SK-N-SH (cell line): ENCODE data around the gene ASTN2. TPM values are rescaled to one million over a fixed set of nuclear protein-coding genes. Genes with fewer than 3 reads are reported as not detected.

ENCODE experiments used
- CTCF ChIA-PET: fragments of 300-600, 350-600 bp; formaldehyde crosslinking; extraction: SDS; loops from one replicate; lab custom pipeline; 2021; lab: Yijun Ruan, JAX
- POLR2A ChIA-PET: fragments of 350-600 bp; sonication (Branson Sonifier 250); formaldehyde crosslinking; extraction: SDS; loops from one replicate; lab custom pipeline; 2020; ENCODE audit warnings: antibody characterized with exemption, inconsistent platforms; lab: Yijun Ruan, JAX
- DNase-seq: peaks from one replicate; pipeline ENCODE4 v3.0.0; 2012
- H2AFZ ChIP-seq: fragments of 200-600 bp; sonication (generic); 2 replicates; pipeline ENCODE4 v1.8.1; 2016; ENCODE audit warnings: antibody characterized with exemption, mild to moderate bottlenecking, low read depth
- H3F3A ChIP-seq: fragments of 200-600 bp; sonication (generic); replicated peaks from 2 replicates; pipeline ENCODE3; 2016; ENCODE audit warnings: antibody characterized with exemption, mild to moderate bottlenecking; ENCODE audit not compliant: insufficient read depth
- H3K27ac ChIP-seq, 2 experiments: fragments of 200-500 bp in 1 of 2; fragments of 200-600 bp in 1 of 2; sonication (Bioruptor generic) in 1 of 2; sonication (generic), shearing (Covaris generic) in 1 of 2; 2 replicates each; pipeline versions ENCODE4 v1.5.1 to v1.6.1; 2014 to 2016; ENCODE audit warnings: low read depth in 2 of 2, inconsistent platforms in 1 of 2, low read length in 1 of 2, mild to moderate bottlenecking in 1 of 2, mixed read lengths in 1 of 2
- H3K27me3 ChIP-seq: fragments of 200-600 bp; sonication (generic), shearing (Covaris generic); 2 replicates; pipeline ENCODE4 v1.6.1; 2016; ENCODE audit warnings: mixed run types; ENCODE audit not compliant: insufficient read depth
- H3K36me3 ChIP-seq, 2 experiments: fragments of 200-500 bp in 1 of 2; fragments of 200-600 bp in 1 of 2; sonication (Bioruptor generic) in 1 of 2; sonication (generic) in 1 of 2; replicated peaks in 1 of 2; 2 replicates each; pipeline versions ENCODE3 to v1.5.1; 2014 to 2016; ENCODE audit warnings: low read length in 1 of 2, mild to moderate bottlenecking in 1 of 2; ENCODE audit not compliant: insufficient read depth in 2 of 2, control insufficient read depth in 1 of 2
- H3K4me1 ChIP-seq, 2 experiments: fragments of 200-500 bp in 1 of 2; fragments of 200-600 bp in 1 of 2; sonication (Bioruptor generic) in 1 of 2; sonication (generic), shearing (Covaris generic) in 1 of 2; 2 replicates each; pipeline versions ENCODE4 v1.5.1 to v1.6.1; 2014 to 2016; ENCODE audit warnings: low read depth in 1 of 2, low read length in 1 of 2, mixed run types in 1 of 2; ENCODE audit not compliant: insufficient read depth in 2 of 2, control insufficient read depth in 1 of 2
- H3K4me2 ChIP-seq: fragments of 200-600 bp; sonication (generic), shearing (Covaris generic); 2 replicates; pipeline ENCODE4 v1.6.1; 2017; ENCODE audit warnings: mixed run types
- H3K4me3 ChIP-seq, 2 experiments: fragments of 200-500 bp in 1 of 2; fragments of 200-600 bp in 1 of 2; sonication (Bioruptor generic) in 1 of 2; sonication (generic), shearing (Covaris generic) in 1 of 2; 2 replicates each; pipeline versions ENCODE4 v1.5.1 to v1.8.1; 2014 to 2016; ENCODE audit warnings: low read depth in 2 of 2, inconsistent platforms in 1 of 2, low read length in 1 of 2, mild to moderate bottlenecking in 1 of 2, mixed read lengths in 1 of 2, moderate library complexity in 1 of 2
- H3K79me2 ChIP-seq: fragments of 200-600 bp; sonication (generic); 2 replicates; pipeline ENCODE4 v1.8.1; 2017; ENCODE audit warnings: mild to moderate bottlenecking; ENCODE audit not compliant: insufficient read depth
- H3K9ac ChIP-seq: fragments of 200-600 bp; sonication (generic); 2 replicates; pipeline ENCODE4 v1.6.1; 2017; ENCODE audit warnings: mixed run types
- H3K9me2 ChIP-seq: fragments of 200-600 bp; sonication (generic); 2 replicates; pipeline ENCODE4 v1.6.1; 2017; ENCODE audit warnings: mixed run types
- H3K9me3 ChIP-seq: fragments of 200-600 bp; sonication (generic); 2 replicates; pipeline ENCODE4 v1.6.1; 2017; ENCODE audit warnings: mixed run types, mild to moderate bottlenecking, moderate library complexity
- H4K20me1 ChIP-seq: fragments of 200-600 bp; sonication (generic); 2 replicates; pipeline ENCODE4 v1.6.1; 2017; ENCODE audit warnings: mild to moderate bottlenecking, mixed run types; ENCODE audit not compliant: insufficient read depth
- ELF1 ChIP-seq: IDR thresholded peaks from 2 replicates; pipeline ENCODE4 v1.4.0; 2012
- EP300 ChIP-seq, 2 experiments: IDR thresholded peaks; 2 replicates each; pipeline versions ENCODE4 v1.4.0 to v1.6.1; 2012; ENCODE audit warnings: borderline replicate concordance in 1 of 2, low read depth in 1 of 2, low read length in 1 of 2
- EZH2phosphoT487 ChIP-seq: fragments of 200-600 bp; sonication (generic); IDR thresholded peaks from 2 replicates; pipeline ENCODE4 v1.6.1; 2017; ENCODE audit warnings: low read depth, mixed run types, mild to moderate bottlenecking, antibody characterized with exemption, moderate library complexity, borderline replicate concordance
- FOSL2 ChIP-seq: IDR thresholded peaks from 2 replicates; pipeline ENCODE4 v1.4.0; 2012; ENCODE audit warnings: low read depth, mild to moderate bottlenecking, moderate library complexity, borderline replicate concordance
- MEF2A ChIP-seq: IDR thresholded peaks from 2 replicates; pipeline ENCODE4 v1.4.0; 2012; ENCODE audit warnings: low read depth, borderline replicate concordance
- NFIC ChIP-seq: IDR thresholded peaks from 2 replicates; pipeline ENCODE4 v1.4.0; 2012; ENCODE audit warnings: borderline replicate concordance
- NRF1 ChIP-seq: IDR thresholded peaks from 2 replicates; pipeline ENCODE4 v1.6.1; 2012; ENCODE audit warnings: low read depth, mild to moderate bottlenecking, low read length
- USF1 ChIP-seq: IDR thresholded peaks from 2 replicates; pipeline ENCODE4 v1.4.0; 2012; ENCODE audit warnings: low read depth, borderline replicate concordance
- YY1 ChIP-seq: IDR thresholded peaks from 2 replicates; pipeline ENCODE4 v1.4.0; 2012; ENCODE audit warnings: low read depth, mild to moderate bottlenecking
- WGBS: methylation state at CpG from one replicate; pipeline ENCODE4 v1.1.6; 2017; ENCODE audit warnings: low lambda C conversion rate; 5-methylcytosine and 5-hydroxymethylcytosine counted together
- polyA plus RNA-seq, 3 experiments: library from polyadenylated mRNA; depleted of rRNA; stranded (reverse); fragments of >200 nt; gene quantifications; 2 replicates each; pipeline ENCODE4 v1.2.3, GENCODE V29; 2012
- TF ChIP-seq, protein P1 (sequence below): IDR thresholded peaks from 2 replicates; pipeline ENCODE4; 2012
- TF ChIP-seq, protein P2 (sequence below): fragments of 150-350 bp; IDR thresholded peaks from 2 replicates; pipeline ENCODE4 v1.6.1; 2016; ENCODE audit warnings: mild to moderate bottlenecking, low read depth, low read length

ASTN2 gene
- polyA plus RNA-seq, 1 of the 3 experiments (the other 2 are of a cell fraction): 6.6 TPM

DNA sequence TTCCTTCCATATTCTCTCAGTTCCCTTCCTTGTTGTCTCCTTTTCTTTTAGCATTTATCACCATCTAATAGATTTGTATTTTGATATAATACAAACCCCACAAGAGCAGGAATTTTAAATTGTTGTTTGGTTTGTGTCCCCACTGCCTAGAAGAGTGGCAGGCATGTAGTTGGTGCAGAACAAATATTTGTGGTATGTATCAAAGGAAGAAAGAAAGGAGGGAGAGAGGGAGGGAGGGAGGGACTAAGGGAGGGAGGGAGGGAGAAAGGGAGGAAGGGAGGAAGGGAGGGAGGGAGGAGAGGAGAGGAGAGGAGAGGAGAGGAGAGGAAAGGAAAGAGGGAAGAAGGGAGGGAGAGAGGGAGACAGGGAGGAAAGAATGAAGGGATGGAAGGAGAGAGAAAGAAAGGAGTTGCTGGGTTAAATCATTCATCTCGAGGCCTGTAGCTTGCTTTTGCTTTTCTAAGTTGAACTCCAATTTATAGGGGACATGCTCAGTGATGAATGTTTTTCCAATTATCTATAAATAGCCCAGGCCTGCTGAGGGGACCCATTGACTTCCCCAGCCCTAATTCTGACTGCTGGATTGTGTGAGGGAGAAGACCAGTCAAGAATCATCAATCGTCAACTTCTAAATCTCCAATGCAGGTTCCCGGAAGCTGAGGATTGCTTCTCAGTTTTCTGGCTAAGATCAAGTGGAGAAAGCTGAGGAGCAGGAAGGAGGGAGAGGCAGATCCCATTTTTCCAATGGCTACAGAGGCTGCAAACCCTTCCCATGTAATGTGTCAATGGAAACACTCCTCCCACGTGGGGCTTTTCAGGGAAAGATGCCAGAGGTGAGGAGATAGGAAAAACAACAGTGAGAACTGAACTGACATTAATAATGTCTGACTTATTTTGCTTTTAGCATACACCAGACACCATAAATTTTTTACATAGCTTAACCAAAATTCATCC lies 320.7 kb downstream of the ASTN2 start:
- Histone ChIP-seq H3K4me3 (no peak overlapping the region), H3K4me1 (peaks cover 0 to 21% of the 10 kb centered on the region in 2 experiments; a peak in 1 of 4 replicates), H4K20me1 (no peaks in the 10 kb centered on the region), H2AFZ (no peak overlapping the region), H3K36me3 (no peaks in the 10 kb centered on the region), H3K79me2 (no peaks in the 10 kb centered on the region), H3K27ac (peak overlapping the region in 1 of 2 experiments; percentile 66; a peak in 2 of 4 replicates), H3K9me3 (no peaks in the 10 kb centered on the region), H3K4me2 (no peak overlapping the region), H3F3A (no peaks in the 10 kb centered on the region), H3K27me3 (no peaks in the 10 kb centered on the region)
- WGBS: 35% methylated on average over 4 of the region's 4 CpGs
- CTCF ChIA-PET: interaction anchor here (1.0 kb wide), 2 partner anchors 10 to 318 kb away, joined by 3 read pairs; no protein-coding TSS in a partner anchor
- no peak for DNase-seq
- TF ChIP-seq, protein P1, sequence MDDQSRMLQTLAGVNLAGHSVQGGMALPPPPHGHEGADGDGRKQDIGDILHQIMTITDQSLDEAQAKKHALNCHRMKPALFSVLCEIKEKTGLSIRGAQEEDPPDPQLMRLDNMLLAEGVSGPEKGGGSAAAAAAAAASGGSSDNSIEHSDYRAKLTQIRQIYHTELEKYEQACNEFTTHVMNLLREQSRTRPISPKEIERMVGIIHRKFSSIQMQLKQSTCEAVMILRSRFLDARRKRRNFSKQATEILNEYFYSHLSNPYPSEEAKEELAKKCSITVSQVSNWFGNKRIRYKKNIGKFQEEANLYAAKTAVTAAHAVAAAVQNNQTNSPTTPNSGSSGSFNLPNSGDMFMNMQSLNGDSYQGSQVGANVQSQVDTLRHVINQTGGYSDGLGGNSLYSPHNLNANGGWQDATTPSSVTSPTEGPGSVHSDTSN: no peak
- TF ChIP-seq EP300 (IDR thresholded peaks at IDR 0.05; ENCODE audit: borderline replicate concordance in 1 of 2, low read depth in 1 of 2, low read length in 1 of 2) (no peak), FOSL2 (no peak), NFIC (no peak)
- TF ChIP-seq, protein P2, sequence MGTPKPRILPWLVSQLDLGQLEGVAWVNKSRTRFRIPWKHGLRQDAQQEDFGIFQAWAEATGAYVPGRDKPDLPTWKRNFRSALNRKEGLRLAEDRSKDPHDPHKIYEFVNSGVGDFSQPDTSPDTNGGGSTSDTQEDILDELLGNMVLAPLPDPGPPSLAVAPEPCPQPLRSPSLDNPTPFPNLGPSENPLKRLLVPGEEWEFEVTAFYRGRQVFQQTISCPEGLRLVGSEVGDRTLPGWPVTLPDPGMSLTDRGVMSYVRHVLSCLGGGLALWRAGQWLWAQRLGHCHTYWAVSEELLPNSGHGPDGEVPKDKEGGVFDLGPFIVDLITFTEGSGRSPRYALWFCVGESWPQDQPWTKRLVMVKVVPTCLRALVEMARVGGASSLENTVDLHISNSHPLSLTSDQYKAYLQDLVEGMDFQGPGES: no peak
- TF ChIP-seq, all 33 proteins: peak for 0
- Histone ChIP-seq H3K9me2 (no peaks in the 10 kb centered on the region), H3K9ac (no peak overlapping the region)
- POLR2A ChIA-PET: no interaction called here

DNA sequence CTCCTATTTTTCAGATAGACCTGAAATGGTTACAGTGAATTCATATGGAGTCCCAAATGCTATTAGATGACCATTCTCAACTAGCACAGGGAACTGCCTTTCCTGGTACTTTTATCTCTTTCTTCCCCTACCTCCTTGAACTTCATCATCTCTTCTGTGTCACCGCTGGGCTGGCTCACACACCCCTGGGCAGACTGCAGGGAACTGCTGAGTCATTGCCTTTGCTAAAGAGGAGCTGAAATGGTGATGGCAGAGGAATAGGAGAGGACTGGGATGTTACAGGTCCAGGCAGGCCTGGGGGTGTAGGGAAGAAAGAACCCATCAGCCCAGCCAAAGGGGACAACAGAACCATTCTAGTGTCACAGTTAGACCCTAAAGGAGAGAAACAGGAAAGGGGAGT lies 322.3 kb downstream of the ASTN2 start:
- no peaks in the 10 kb centered on the region for H3K27me3 ChIP-seq
- H4K20me1 ChIP-seq: no peaks in the 10 kb centered on the region
- H3K9ac ChIP-seq: no peak overlapping the region
- no peaks in the 10 kb centered on the region for H3F3A ChIP-seq
- no peak overlapping the region for H2AFZ ChIP-seq
- WGBS: 21% methylated on average over 1 of the region's 1 CpG
- ChIA-PET CTCF (no interaction called here), POLR2A (no interaction called here)
- DNase-seq: no peak
- no peaks in the 10 kb centered on the region for H3K79me2 ChIP-seq
- no peak for TF ChIP-seq YY1
- TF ChIP-seq MEF2A: no peak
- TF ChIP-seq, protein P2: no peak
- no peak for TF ChIP-seq NRF1
- no peak for TF ChIP-seq EP300 (IDR thresholded peaks at IDR 0.05; ENCODE audit: borderline replicate concordance in 1 of 2, low read depth in 1 of 2, low read length in 1 of 2)
- TF ChIP-seq ELF1: no peak
- TF ChIP-seq USF1: no peak
- TF ChIP-seq EZH2phosphoT487: no peak
- H3K4me2 ChIP-seq: no peak overlapping the region
- no peaks in the 10 kb centered on the region for H3K9me2 ChIP-seq
- H3K4me3 ChIP-seq: no peak overlapping the region
- H3K27ac ChIP-seq: peak overlapping the region in 1 of 2 experiments; percentile 48; a peak in 1 of 4 replicates
- H3K36me3 ChIP-seq: no peaks in the 10 kb centered on the region
- H3K9me3 ChIP-seq: no peaks in the 10 kb centered on the region
- H3K4me1 ChIP-seq: peaks cover 0 to 21% of the 10 kb centered on the region in 2 experiments; a peak in 1 of 4 replicates
